Panc1 (cell line): Measurements from ENCODE around the gene UGT1A7.

ENCODE experiments used
- POLR2AphosphoS5 ChIP-seq: IDR thresholded peaks from 2 replicates; pipeline ENCODE4 v1.6.1; 2012; ENCODE audit warnings: mild to moderate bottlenecking, low read depth, low read length, moderate library complexity
- SIN3A ChIP-seq: IDR thresholded peaks from 2 replicates; pipeline ENCODE4 v1.6.1; 2012; ENCODE audit warnings: low read depth, mild to moderate bottlenecking, low read length, moderate library complexity, borderline replicate concordance; ENCODE audit not compliant: insufficient read depth
- TCF7L2 ChIP-seq: IDR thresholded peaks from 2 replicates; pipeline ENCODE4 v1.6.1; 2011; ENCODE audit warnings: mild to moderate bottlenecking, low read depth, low read length, inconsistent platforms
- TF ChIP-seq, protein P1 (sequence below): fragments of 450-650 bp; IDR thresholded peaks from 2 replicates; pipeline ENCODE4 v1.5.1; 2017; ENCODE audit warnings: mild to moderate bottlenecking

DNA sequence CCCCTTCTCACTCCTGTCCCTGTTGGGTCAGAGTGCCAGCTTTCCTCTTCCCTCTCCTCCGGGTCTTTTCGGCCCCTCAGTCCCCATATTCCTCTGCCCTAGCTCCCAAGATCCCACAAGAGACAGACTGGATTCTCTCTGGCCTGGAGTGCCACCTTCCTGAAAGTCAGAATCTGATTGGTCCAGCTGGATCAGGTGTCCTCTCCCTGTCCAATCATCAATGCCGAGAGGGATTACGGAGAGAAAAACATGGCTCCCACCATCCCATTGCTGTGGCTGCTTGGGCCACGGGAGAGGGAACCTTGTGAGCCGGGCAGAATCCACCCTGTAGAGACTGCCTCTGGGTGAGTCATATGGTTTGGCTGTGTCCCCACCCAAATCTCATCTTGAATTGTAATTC is 93.7 kb downstream of the UGT1A7 start:
- TF ChIP-seq, protein P1, sequence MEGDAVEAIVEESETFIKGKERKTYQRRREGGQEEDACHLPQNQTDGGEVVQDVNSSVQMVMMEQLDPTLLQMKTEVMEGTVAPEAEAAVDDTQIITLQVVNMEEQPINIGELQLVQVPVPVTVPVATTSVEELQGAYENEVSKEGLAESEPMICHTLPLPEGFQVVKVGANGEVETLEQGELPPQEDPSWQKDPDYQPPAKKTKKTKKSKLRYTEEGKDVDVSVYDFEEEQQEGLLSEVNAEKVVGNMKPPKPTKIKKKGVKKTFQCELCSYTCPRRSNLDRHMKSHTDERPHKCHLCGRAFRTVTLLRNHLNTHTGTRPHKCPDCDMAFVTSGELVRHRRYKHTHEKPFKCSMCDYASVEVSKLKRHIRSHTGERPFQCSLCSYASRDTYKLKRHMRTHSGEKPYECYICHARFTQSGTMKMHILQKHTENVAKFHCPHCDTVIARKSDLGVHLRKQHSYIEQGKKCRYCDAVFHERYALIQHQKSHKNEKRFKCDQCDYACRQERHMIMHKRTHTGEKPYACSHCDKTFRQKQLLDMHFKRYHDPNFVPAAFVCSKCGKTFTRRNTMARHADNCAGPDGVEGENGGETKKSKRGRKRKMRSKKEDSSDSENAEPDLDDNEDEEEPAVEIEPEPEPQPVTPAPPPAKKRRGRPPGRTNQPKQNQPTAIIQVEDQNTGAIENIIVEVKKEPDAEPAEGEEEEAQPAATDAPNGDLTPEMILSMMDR, result no peak
- no peak for TF ChIP-seq TCF7L2
- TF ChIP-seq POLR2AphosphoS5, result no peak
- no peak for TF ChIP-seq SIN3A
